HUES6 (cell line): ENCODE data around the gene PTPN13.

Experiments used
- H3K27ac ChIP-seq: 2 replicates; pipeline ENCODE4 v1.7.0; 2013; ENCODE audit warnings: low read depth, mild to moderate bottlenecking, low read length, inconsistent platforms
- H3K27me3 ChIP-seq: 2 replicates; pipeline ENCODE4 v1.6.1; 2013; ENCODE audit warnings: low read length; ENCODE audit not compliant: control insufficient read depth, insufficient read depth
- H3K36me3 ChIP-seq: 2 replicates; pipeline ENCODE4 v1.6.1; 2013; ENCODE audit warnings: low read length; ENCODE audit not compliant: control insufficient read depth, insufficient read depth
- H3K4me1 ChIP-seq: 2 replicates; pipeline ENCODE4 v1.6.1; 2013; ENCODE audit warnings: low read length; ENCODE audit not compliant: control insufficient read depth, insufficient read depth
- H3K4me3 ChIP-seq: 2 replicates; pipeline ENCODE4 v1.5.1; 2013; ENCODE audit warnings: low read depth, low read length
- H3K9ac ChIP-seq: one replicate; pipeline ENCODE4 v1.6.1; 2013; ENCODE audit warnings: mild to moderate bottlenecking, low read length
- H3K9me3 ChIP-seq: 2 replicates; pipeline ENCODE4 v1.6.1; 2013; ENCODE audit warnings: low read depth, low read length; ENCODE audit not compliant: control insufficient read depth, insufficient read depth

PTPN13 gene

DNA sequence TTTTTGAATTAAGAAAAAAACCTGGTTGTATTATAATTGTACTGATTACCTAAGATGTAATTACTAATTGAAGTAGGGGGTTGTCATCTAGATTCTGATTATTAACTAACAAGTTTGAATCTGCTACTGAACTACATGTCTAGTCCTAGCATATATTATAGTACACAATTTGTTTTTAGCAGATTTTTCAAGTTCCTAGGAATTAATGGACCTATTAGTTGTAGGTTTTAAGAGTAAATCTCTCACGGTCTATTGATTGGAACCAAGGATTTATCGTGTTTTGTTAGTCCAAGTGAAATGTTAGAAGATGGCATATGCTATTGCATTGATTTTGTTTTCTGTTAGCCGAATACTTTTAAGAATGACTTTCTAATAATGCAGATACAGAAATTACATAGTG is 20.8 kb downstream of the PTPN13 start:
- Histone ChIP-seq H3K4me3 (no peak overlapping the region), H3K4me1 (peaks cover 4% of the 10 kb centered on the region; the same call in 1 of the 2 replicates), H3K36me3 (no peaks in the 10 kb centered on the region), H3K9me3 (no peaks in the 10 kb centered on the region), H3K27ac (no peak overlapping the region), H3K27me3 (no peaks in the 10 kb centered on the region), H3K9ac (no peak overlapping the region)

DNA sequence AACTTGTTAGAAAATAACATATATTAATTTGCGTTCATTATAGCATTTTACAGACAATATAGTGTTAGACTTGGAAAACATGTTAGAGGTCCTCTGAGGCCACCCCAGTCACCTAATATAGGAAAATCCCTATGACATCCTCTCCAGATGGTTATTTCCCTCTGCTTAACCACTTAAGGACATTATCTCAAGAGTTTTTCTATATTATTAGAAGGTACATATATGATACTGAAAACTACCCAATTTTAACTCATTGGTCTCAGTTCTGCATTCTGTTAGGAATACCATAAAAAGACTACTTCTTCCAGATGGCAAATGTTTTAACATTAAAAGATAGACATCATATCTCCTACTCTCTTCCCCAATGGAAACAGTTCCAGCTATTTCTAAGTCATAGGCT is 21.4 kb downstream of the PTPN13 start:
- H3K4me3 ChIP-seq: no peak overlapping the region
- H3K27me3 ChIP-seq: no peaks in the 10 kb centered on the region
- H3K36me3 ChIP-seq: no peaks in the 10 kb centered on the region
- H3K27ac ChIP-seq: no peak overlapping the region
- H3K9me3 ChIP-seq: no peaks in the 10 kb centered on the region
- H3K9ac ChIP-seq: no peak overlapping the region
- H3K4me1 ChIP-seq: peaks cover 4% of the 10 kb centered on the region; the same call in 1 of the 2 replicates

DNA sequence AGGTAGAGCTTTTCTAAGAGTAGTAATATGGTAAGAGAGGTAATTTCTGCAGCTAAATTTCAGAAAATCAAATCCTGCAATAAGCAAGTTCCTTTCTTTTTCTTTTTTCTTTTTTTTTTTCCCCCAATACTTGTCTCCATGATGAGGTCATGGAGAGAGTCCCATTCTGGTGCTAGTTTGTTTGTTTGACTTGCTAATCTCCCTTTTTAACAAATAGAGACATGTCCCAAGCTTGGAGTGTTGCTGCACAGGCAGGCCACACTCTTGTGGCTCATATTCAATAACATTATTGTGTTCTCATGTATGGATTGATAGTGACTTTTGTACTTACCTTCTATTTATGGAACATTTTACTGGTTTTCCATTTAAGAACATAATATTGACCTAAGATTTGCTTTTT is 25.5 kb downstream of the PTPN13 start:
- no peaks in the 10 kb centered on the region for H3K9me3 ChIP-seq

DNA sequence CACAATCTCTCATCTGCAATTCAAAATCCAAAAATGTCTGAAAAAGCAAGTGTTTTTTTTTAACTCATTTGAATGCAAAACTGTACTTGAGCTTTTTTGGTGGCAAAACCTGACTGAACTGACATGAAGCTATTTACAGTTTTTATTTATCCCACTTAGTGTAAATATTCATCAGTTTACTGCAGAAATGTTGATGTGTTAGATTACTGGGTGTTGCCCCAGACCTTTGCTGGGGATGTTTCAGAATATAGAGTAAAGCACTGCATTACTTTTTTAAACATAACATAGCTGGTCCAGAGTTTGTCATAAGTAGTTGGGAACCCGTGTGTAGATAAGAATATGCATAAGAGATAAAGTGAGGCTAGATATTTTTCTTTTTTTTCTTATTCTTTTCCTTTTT is 27.3 kb downstream of the PTPN13 start:
- Histone ChIP-seq H3K36me3 (no peaks in the 10 kb centered on the region), H3K9me3 (no peaks in the 10 kb centered on the region), H3K27ac (no peak overlapping the region), H3K9ac (no peak overlapping the region), H3K4me3 (no peak overlapping the region), H3K4me1 (peaks cover 19% of the 10 kb centered on the region), H3K27me3 (no peaks in the 10 kb centered on the region)

More for the DNA sequence above, 25.5 kb downstream of the PTPN13 start:
- H3K4me3 ChIP-seq: no peak overlapping the region
- H3K9ac ChIP-seq: no peak overlapping the region
- peak overlapping the region; percentile 38; the same call in 1 of the 2 replicates for H3K27ac ChIP-seq
- no peaks in the 10 kb centered on the region for H3K27me3 ChIP-seq
- peaks cover 11% of the 10 kb centered on the region; the same call in 1 of the 2 replicates for H3K4me1 ChIP-seq
- no peaks in the 10 kb centered on the region for H3K36me3 ChIP-seq

DNA sequence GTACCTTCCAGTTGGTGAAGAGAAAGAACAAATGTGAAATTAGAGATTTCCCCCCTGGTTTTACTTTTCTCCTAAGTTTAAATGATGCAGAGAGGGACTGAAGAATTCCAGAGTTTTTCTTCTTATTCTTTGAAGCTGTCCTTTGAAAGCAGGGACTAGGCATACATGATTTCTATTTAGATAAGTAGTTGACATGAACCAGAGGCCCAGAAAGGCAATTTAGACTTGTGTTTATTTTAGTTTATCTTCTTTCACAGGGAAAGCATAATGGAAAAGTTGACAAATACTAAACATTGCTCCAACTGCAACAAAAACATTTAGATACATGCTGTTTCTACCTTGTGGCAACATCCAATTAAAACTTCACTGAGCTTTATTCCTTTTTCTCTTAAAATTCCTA is 32.0 kb downstream of the PTPN13 start:
- no peaks in the 10 kb centered on the region for H3K27me3 ChIP-seq
- no peak overlapping the region; the same call in 1 of the 2 replicates for H3K27ac ChIP-seq
- no peak overlapping the region for H3K4me3 ChIP-seq
- H3K4me1 ChIP-seq: peaks cover 15% of the 10 kb centered on the region
- no peak overlapping the region for H3K9ac ChIP-seq
- H3K36me3 ChIP-seq: no peaks in the 10 kb centered on the region
- H3K9me3 ChIP-seq: no peaks in the 10 kb centered on the region

DNA sequence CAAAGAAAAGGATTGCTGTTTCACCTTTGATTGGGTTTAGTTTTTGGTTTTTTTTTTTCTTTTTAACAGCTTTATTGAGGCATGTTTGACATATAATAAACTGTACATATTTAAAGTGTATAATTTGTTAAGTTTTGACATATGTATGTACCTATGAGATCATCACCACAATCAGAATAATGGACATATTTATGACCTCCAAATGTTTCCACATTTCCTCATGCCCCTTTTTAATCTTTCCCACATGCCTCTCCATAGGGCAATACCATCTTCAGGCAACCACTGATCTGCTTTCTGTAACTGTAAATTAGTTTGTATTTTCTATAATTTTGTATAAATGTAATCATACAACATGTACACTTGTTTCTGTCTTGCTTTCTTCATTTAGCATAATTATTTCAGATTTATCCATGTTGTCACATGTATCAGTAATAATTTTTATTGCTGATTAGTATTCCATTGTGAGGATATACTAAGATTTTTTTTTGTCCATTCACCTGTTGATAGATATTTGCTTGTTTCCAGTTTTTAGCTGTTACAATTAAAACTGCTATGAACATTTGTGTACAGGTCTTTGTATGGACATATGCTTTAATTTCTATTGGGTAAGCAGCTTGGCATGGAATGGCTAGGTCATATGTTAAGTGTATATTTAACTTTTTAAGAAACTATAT is 33.5 kb downstream of the PTPN13 start:
- no peak overlapping the region for H3K9ac ChIP-seq
- H3K4me1 ChIP-seq: peaks cover 15% of the 10 kb centered on the region
- no peak overlapping the region for H3K4me3 ChIP-seq
- H3K27ac ChIP-seq: no peak overlapping the region
- H3K9me3 ChIP-seq: no peaks in the 10 kb centered on the region
- H3K27me3 ChIP-seq: no peaks in the 10 kb centered on the region
- H3K36me3 ChIP-seq: no peaks in the 10 kb centered on the region

DNA sequence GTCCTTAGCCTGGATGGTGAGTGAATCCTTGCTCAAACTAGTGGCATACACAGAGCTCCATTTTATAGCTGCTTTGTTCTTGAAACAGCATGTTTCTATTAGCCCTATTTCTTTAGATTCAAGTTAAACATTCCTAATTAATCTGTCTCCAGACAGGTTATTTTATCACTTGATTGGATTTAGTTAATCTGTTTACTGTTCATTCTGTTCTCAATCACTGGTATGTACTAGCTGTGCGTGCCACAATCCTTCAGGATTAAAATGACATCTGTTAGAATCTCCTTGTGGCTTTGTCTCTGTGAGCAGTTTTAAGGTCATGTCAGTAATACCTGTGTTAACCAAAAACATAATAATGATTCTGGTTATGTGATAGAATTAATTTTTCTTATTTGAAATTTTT is 36.5 kb downstream of the PTPN13 start:
- H3K9me3 ChIP-seq: no peaks in the 10 kb centered on the region
- H3K4me3 ChIP-seq: no peak overlapping the region
- H3K36me3 ChIP-seq: no peaks in the 10 kb centered on the region
- H3K27ac ChIP-seq: no peak overlapping the region
- H3K27me3 ChIP-seq: no peaks in the 10 kb centered on the region
- H3K9ac ChIP-seq: no peak overlapping the region
- H3K4me1 ChIP-seq: peaks cover 4% of the 10 kb centered on the region; the same call in 1 of the 2 replicates

DNA sequence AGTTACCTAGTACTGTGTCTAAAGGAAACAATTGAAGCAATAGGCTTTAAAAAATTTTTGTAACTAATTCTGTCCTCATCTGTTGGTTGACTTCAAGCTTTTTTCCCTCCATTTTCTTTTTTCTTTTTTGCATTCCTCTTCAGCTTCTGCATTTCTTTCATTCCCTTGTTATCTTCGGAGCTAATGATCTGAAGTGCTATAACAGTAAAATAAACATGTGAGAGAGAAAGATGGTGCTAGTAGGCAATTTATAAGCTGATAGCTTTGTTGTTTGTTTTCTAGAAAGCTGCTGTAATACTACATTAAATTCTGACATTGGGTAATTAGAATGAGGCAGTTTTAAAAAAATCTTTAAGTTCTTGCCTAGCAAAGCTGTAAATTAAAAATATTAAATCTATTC is 37.1 kb downstream of the PTPN13 start:
- 0 out of 2 replicates have a peak overlapping the region, but pooled peaks have one; percentile 21 for H3K27ac ChIP-seq
- no peak overlapping the region for H3K9ac ChIP-seq
- no peaks in the 10 kb centered on the region; the same call in 1 of the 2 replicates for H3K4me1 ChIP-seq
- peaks cover 5% of the 10 kb centered on the region; the same call in 1 of the 2 replicates for H3K36me3 ChIP-seq
- no peak overlapping the region for H3K4me3 ChIP-seq
- no peaks in the 10 kb centered on the region for H3K27me3 ChIP-seq
- peaks cover 2% of the 10 kb centered on the region; the same call in 1 of the 2 replicates for H3K9me3 ChIP-seq

DNA sequence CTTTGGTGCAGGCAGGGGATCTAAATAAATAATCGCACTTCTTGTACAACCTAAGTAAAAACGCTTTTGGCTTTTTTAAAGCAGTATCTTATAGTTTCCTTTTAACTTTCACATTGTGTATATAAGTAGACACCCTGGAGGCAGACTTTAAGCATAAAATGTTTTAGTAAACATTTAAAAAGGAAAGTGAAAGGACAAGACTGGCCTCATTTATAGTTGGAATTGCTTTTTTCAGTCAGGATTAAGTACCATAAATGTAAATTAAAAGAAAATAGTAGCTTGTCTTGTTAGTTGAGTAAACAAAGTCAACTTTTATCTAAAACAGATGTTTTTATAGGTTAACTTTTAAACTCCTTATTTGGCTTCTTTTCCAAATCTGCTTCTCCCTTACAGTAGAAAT is 39.7 kb downstream of the PTPN13 start:
- Histone ChIP-seq H3K27me3 (no peaks in the 10 kb centered on the region), H3K4me3 (no peak overlapping the region), H3K27ac (no peak overlapping the region)

DNA sequence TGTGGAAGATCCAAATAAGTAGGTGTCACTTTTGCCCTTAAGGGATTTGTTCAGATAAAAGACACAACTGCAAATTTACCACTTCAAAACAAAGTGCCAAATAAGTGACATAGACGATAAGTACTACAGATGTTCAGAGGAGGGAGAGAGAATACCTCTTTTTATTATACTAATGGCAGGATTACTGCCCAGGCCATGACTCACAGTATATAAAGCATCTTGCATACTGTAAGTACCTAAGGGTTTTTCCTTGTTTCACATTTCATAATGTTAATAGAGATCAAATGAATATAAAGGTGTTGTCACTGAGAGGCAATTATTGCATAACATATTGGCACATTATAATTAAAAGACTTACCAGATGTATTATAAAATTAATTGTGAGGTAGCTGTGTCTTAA is 46.4 kb downstream of the PTPN13 start:
- H3K4me3 ChIP-seq: no peak overlapping the region
- no peaks in the 10 kb centered on the region for H3K4me1 ChIP-seq
- peaks cover 7% of the 10 kb centered on the region; the same call in 1 of the 2 replicates for H3K36me3 ChIP-seq
- no peak overlapping the region for H3K27ac ChIP-seq
- no peak overlapping the region for H3K9ac ChIP-seq
- H3K27me3 ChIP-seq: no peaks in the 10 kb centered on the region
- peaks cover 2% of the 10 kb centered on the region; the same call in 1 of the 2 replicates for H3K9me3 ChIP-seq

More for the DNA sequence above, 39.7 kb downstream of the PTPN13 start:
- H3K36me3 ChIP-seq: peaks cover 7% of the 10 kb centered on the region; the same call in 1 of the 2 replicates
- no peaks in the 10 kb centered on the region; the same call in 1 of the 2 replicates for H3K4me1 ChIP-seq
- no peak overlapping the region for H3K9ac ChIP-seq
- peaks cover 2% of the 10 kb centered on the region; the same call in 1 of the 2 replicates for H3K9me3 ChIP-seq

DNA sequence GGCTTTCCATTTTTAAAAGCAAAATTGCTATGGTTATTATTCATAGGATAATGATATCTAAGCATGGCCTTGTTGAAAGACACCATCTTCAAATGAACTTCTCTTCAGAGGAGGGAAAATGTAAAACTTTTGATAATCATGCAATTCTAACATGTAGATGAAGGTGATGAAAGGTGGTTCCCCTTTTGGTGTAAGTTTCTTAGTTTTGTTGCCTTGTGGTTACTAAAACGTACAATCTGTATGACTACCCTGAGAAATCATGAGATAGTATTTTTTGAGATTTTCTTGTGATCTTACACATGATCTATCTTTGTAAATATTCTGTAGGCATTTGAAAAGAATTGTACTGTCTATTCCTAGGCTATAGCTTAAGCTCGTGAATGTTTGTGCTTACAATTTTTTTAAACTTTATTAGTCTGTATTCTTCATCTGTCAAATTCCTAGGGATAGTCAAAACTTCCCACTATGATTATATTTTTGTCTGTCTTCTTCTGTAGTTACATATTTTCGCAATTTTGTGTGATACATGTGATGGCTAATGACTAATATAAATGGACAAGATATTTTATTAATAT is 47.5 kb downstream of the PTPN13 start:
- no peaks in the 10 kb centered on the region for H3K36me3 ChIP-seq
- H3K9me3 ChIP-seq: no peaks in the 10 kb centered on the region
- no peak overlapping the region for H3K27ac ChIP-seq
- H3K4me3 ChIP-seq: no peak overlapping the region
- no peaks in the 10 kb centered on the region for H3K27me3 ChIP-seq
- no peak overlapping the region for H3K9ac ChIP-seq
- H3K4me1 ChIP-seq: no peaks in the 10 kb centered on the region
